HG03175 (cell line): ENCODE measurements around the gene SPDYE2B.
"Not testable (repeated sequence)": the region's sequence is repeated elsewhere in the genome, so short reads cannot be mapped to it uniquely, and the experiment has no call there.

Experiments
- ATAC-seq: cut with Tn5 transposase; IDR thresholded peaks from one replicate; pipeline ENCODE4 v1.9.1; 2021; ENCODE audit warnings: mild to moderate bottlenecking, moderate library complexity; ENCODE audit not compliant: unreplicated experiment

The SPDYE2B gene

GRCh38 chr7:102697642-102698512, 47.8 kb downstream of the SPDYE2B start:
- not testable (repeated sequence) for ATAC-seq

- ATAC-seq: not testable (repeated sequence)
Measured at GRCh38 chr7:102698962-102699750, 49.0 kb downstream of the SPDYE2B start.
